Neural cell (in vitro differentiated cells): ENCODE measurements around the gene SLC6A2. TPM values are rescaled to one million over a fixed set of nuclear protein-coding genes. Genes with fewer than 3 reads are reported as not detected.
"Not testable (repeated sequence)": the region's sequence is repeated elsewhere in the genome, so short reads cannot be mapped to it uniquely, and the experiment has no call there.

ENCODE experiments used
- H2AFZ ChIP-seq: fragments of 200-600, 300-800 bp; sonication (generic), shearing (Covaris generic); 2 replicates; pipeline ENCODE4 v1.6.0; 2014; ENCODE audit warnings: low read depth, mild to moderate bottlenecking, antibody characterized with exemption, low read length, moderate library complexity
- H3F3A ChIP-seq: fragments of 200-600 bp; shearing (Covaris generic); 2 replicates; pipeline ENCODE4 v1.6.1; 2016; ENCODE audit warnings: mild to moderate bottlenecking, moderate library complexity, mixed read lengths, antibody characterized with exemption, low read length; ENCODE audit not compliant: insufficient read depth, poor library complexity, severe bottlenecking
- H3K27ac ChIP-seq: fragments of 200-600, 300-800 bp; sonication (generic), shearing (Covaris generic); 2 replicates; pipeline ENCODE4 v1.5.1; 2014; ENCODE audit warnings: mild to moderate bottlenecking, low read length, moderate library complexity
- H3K27me3 ChIP-seq: fragments of 300-800, 200-600 bp; sonication (generic), shearing (Covaris generic); 2 replicates; pipeline ENCODE4 v1.6.0; 2014; ENCODE audit warnings: mild to moderate bottlenecking, low read depth, low read length, moderate library complexity; ENCODE audit not compliant: insufficient read depth
- H3K36me3 ChIP-seq: fragments of 300-800, 200-600 bp; sonication (generic), shearing (Covaris generic); 2 replicates; pipeline ENCODE4 v1.5.1; 2014; ENCODE audit warnings: mild to moderate bottlenecking, antibody characterized with exemption, low read length, moderate library complexity; ENCODE audit not compliant: insufficient read depth
- H3K4me2 ChIP-seq: fragments of 300-800, 200-600 bp; sonication (generic), shearing (Covaris generic); 2 replicates; pipeline ENCODE4 v1.6.0; 2014; ENCODE audit warnings: mild to moderate bottlenecking, low read length
- H3K4me3 ChIP-seq: fragments of 300-800, 200-600 bp; sonication (generic), shearing (Covaris generic); 2 replicates; pipeline ENCODE4 v1.5.1; 2014; ENCODE audit warnings: mild to moderate bottlenecking, low read length, moderate library complexity
- H3K79me2 ChIP-seq: fragments of 200-600 bp; shearing (Covaris generic); replicated peaks from 2 replicates; pipeline ENCODE4 v1.6.0; 2014; ENCODE audit warnings: mild to moderate bottlenecking, low read length, moderate library complexity; ENCODE audit not compliant: insufficient read depth
- H3K9ac ChIP-seq: fragments of 300-800, 200-600 bp; sonication (generic), shearing (Covaris generic); 2 replicates; pipeline ENCODE4 v1.6.1; 2016; ENCODE audit warnings: mild to moderate bottlenecking, low read length, mixed read lengths
- H3K9me2 ChIP-seq: fragments of 200-600 bp; shearing (Covaris generic); 2 replicates; pipeline ENCODE4 v1.6.1; 2016; ENCODE audit warnings: mild to moderate bottlenecking, low read length, mixed read lengths; ENCODE audit not compliant: insufficient read depth
- H3K9me3 ChIP-seq: fragments of 200-600, 300-800 bp; sonication (generic), shearing (Covaris generic); 2 replicates; pipeline ENCODE4 v1.6.1; 2016; ENCODE audit warnings: mild to moderate bottlenecking, mixed run types, low read length, moderate library complexity, mixed read lengths
- H4K20me1 ChIP-seq: fragments of 200-600 bp; shearing (Covaris generic); 2 replicates; pipeline ENCODE4 v1.6.1; 2016; ENCODE audit warnings: mild to moderate bottlenecking, mixed run types; ENCODE audit not compliant: insufficient read depth
- EP300 ChIP-seq: fragments of 450-650 bp; conservative IDR thresholded peaks from 2 replicates; pipeline ENCODE4 v1.6.1; 2014; ENCODE audit warnings: antibody characterized with exemption, mild to moderate bottlenecking, moderate library complexity; ENCODE audit not compliant: poor library complexity, severe bottlenecking
- EZH2 ChIP-seq: fragments of 200-600, 300-800 bp; shearing (Covaris generic), sonication (generic); IDR thresholded peaks from 2 replicates; pipeline ENCODE4 v1.6.1; 2014; ENCODE audit warnings: antibody characterized with exemption, low read length, borderline replicate concordance, mild to moderate bottlenecking; ENCODE audit not compliant: insufficient read depth, poor library complexity, severe bottlenecking
- MXI1 ChIP-seq: fragments of 450-650 bp; conservative IDR thresholded peaks from 2 replicates; pipeline ENCODE4 v1.6.1; 2014; ENCODE audit warnings: antibody characterized with exemption, mild to moderate bottlenecking; ENCODE audit not compliant: poor library complexity, severe bottlenecking
- POLR2AphosphoS5 ChIP-seq: IDR thresholded peaks from 2 replicates; pipeline ENCODE4 v1.6.1; 2012
- RAD21 ChIP-seq: fragments of 450-650 bp; conservative IDR thresholded peaks from 2 replicates; pipeline ENCODE4 v1.6.1; 2014; ENCODE audit warnings: antibody characterized with exemption, mild to moderate bottlenecking, moderate library complexity
- SMC3 ChIP-seq: fragments of 450-650 bp; conservative IDR thresholded peaks from 2 replicates; pipeline ENCODE4 v1.6.1; 2014; ENCODE audit warnings: antibody characterized with exemption, mild to moderate bottlenecking, moderate library complexity; ENCODE audit not compliant: poor library complexity
- TAF1 ChIP-seq: IDR thresholded peaks from 2 replicates; pipeline ENCODE4 v1.6.1; 2012; ENCODE audit warnings: low read depth
- polyA plus RNA-seq: library from polyadenylated mRNA; depleted of rRNA; stranded (reverse); fragments of >200 nt; gene quantifications from 2 replicates; pipeline ENCODE4 v1.2.3, GENCODE V29; 2014
- TF ChIP-seq, protein P1 (sequence below): IDR thresholded peaks from 2 replicates; pipeline ENCODE4 v1.6.1; 2012; ENCODE audit warnings: borderline replicate concordance
- TF ChIP-seq, protein P2 (sequence below): fragments of 450-650 bp; IDR thresholded peaks from 2 replicates; pipeline ENCODE4 v1.5.1; 2014; ENCODE audit warnings: antibody characterized with exemption, mild to moderate bottlenecking, moderate library complexity; ENCODE audit not compliant: poor library complexity, severe bottlenecking

The SLC6A2 gene
- polyA plus RNA-seq, 1 donor from 2014 or later: not detected

- H3F3A ChIP-seq: no peaks in the 10 kb centered on the region
- no peaks in the 10 kb centered on the region for H3K79me2 ChIP-seq
- H3K36me3 ChIP-seq: no peaks in the 10 kb centered on the region
- H4K20me1 ChIP-seq: no peaks in the 10 kb centered on the region
- H3K4me2 ChIP-seq: no peak overlapping the region
- no peaks in the 10 kb centered on the region for H3K9me3 ChIP-seq
- no peak for TF ChIP-seq SMC3
- TF ChIP-seq EP300: no peak
- no peak for TF ChIP-seq TAF1
- TF ChIP-seq MXI1: no peak
- TF ChIP-seq EZH2: no peak
- TF ChIP-seq, protein P1, sequence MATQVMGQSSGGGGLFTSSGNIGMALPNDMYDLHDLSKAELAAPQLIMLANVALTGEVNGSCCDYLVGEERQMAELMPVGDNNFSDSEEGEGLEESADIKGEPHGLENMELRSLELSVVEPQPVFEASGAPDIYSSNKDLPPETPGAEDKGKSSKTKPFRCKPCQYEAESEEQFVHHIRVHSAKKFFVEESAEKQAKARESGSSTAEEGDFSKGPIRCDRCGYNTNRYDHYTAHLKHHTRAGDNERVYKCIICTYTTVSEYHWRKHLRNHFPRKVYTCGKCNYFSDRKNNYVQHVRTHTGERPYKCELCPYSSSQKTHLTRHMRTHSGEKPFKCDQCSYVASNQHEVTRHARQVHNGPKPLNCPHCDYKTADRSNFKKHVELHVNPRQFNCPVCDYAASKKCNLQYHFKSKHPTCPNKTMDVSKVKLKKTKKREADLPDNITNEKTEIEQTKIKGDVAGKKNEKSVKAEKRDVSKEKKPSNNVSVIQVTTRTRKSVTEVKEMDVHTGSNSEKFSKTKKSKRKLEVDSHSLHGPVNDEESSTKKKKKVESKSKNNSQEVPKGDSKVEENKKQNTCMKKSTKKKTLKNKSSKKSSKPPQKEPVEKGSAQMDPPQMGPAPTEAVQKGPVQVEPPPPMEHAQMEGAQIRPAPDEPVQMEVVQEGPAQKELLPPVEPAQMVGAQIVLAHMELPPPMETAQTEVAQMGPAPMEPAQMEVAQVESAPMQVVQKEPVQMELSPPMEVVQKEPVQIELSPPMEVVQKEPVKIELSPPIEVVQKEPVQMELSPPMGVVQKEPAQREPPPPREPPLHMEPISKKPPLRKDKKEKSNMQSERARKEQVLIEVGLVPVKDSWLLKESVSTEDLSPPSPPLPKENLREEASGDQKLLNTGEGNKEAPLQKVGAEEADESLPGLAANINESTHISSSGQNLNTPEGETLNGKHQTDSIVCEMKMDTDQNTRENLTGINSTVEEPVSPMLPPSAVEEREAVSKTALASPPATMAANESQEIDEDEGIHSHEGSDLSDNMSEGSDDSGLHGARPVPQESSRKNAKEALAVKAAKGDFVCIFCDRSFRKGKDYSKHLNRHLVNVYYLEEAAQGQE: no peak
- TF ChIP-seq, protein P2, sequence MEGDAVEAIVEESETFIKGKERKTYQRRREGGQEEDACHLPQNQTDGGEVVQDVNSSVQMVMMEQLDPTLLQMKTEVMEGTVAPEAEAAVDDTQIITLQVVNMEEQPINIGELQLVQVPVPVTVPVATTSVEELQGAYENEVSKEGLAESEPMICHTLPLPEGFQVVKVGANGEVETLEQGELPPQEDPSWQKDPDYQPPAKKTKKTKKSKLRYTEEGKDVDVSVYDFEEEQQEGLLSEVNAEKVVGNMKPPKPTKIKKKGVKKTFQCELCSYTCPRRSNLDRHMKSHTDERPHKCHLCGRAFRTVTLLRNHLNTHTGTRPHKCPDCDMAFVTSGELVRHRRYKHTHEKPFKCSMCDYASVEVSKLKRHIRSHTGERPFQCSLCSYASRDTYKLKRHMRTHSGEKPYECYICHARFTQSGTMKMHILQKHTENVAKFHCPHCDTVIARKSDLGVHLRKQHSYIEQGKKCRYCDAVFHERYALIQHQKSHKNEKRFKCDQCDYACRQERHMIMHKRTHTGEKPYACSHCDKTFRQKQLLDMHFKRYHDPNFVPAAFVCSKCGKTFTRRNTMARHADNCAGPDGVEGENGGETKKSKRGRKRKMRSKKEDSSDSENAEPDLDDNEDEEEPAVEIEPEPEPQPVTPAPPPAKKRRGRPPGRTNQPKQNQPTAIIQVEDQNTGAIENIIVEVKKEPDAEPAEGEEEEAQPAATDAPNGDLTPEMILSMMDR: no peak
- TF ChIP-seq RAD21: no peak
- TF ChIP-seq POLR2AphosphoS5: no peak
- H3K27me3 ChIP-seq: no peaks in the 10 kb centered on the region
- H3K9me2 ChIP-seq: no peaks in the 10 kb centered on the region
- no peak overlapping the region for H3K4me3 ChIP-seq
- H3K27ac ChIP-seq: no peak overlapping the region
- H2AFZ ChIP-seq: no peak overlapping the region
- no peak overlapping the region for H3K9ac ChIP-seq
These were observed 40.7 kb upstream of the SLC6A2 start for GRCh38 chr16:55615071-55615470.

DNA sequence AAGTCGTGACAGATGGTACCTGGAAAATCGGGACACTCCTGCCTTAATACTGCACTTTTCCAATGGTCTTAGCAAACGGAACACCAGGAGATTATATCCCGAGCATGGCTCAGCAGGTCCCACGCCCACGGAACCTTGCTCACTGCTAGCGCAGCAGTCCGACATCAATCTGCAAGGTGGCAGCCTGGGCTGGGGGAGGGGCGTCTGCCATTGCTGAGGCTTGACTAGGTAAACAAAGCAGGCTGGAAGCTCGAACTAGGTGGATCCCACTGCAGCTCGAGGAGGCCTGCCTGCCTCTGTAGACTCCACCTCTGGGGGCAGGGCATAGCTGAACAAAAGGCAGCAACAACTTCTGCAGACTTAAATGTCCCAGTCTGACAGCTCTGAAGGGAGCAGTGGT lies 40.1 kb upstream of the SLC6A2 start:
- H3K9me2 ChIP-seq, H3K4me2 ChIP-seq, H3K27ac ChIP-seq, H3K79me2 ChIP-seq, H3K9me3 ChIP-seq, H4K20me1 ChIP-seq, H3F3A ChIP-seq, H3K9ac ChIP-seq, H2AFZ ChIP-seq, H3K4me3 ChIP-seq, H3K27me3 ChIP-seq, H3K36me3 ChIP-seq: not testable (repeated sequence)

GRCh38 chr16:55621771-55622170 lies 34.0 kb upstream of the SLC6A2 start:
- Histone ChIP-seq H3K79me2 (no peaks in the 10 kb centered on the region), H3K9ac (no peak overlapping the region), H3K9me3 (no peaks in the 10 kb centered on the region), H3K9me2 (no peaks in the 10 kb centered on the region), H3K4me3 (no peak overlapping the region), H3K4me2 (no peak overlapping the region), H3K27me3 (no peaks in the 10 kb centered on the region), H3K27ac (no peak overlapping the region), H2AFZ (no peak overlapping the region), H4K20me1 (no peaks in the 10 kb centered on the region), H3F3A (no peaks in the 10 kb centered on the region), H3K36me3 (no peaks in the 10 kb centered on the region)
- no peak for TF ChIP-seq EZH2
- TF ChIP-seq MXI1: no peak
- TF ChIP-seq SMC3: no peak
- TF ChIP-seq, protein P1: no peak
- TF ChIP-seq POLR2AphosphoS5: no peak
